DMS114 treated with DMSO at 0.1 percent for 48 hours (cell line): ENCODE data around the gene LAMA2.

ENCODE experiments used
- DNase-seq: peaks from one replicate; lab custom pipeline; 2025; ENCODE audit not compliant: unreplicated experiment; lab: John Stamatoyannopoulos, UW

The LAMA2 gene

GRCh38 chr6:129344379-129344778 lies 461.4 kb downstream of the LAMA2 start:
- DNase-seq, result no peak

- DNase-seq, result no peak
These were observed 463.0 kb downstream of the LAMA2 start for GRCh38 chr6:129345890-129346289.

- no peak for DNase-seq
These were observed 464.0 kb downstream of the LAMA2 start for GRCh38 chr6:129346964-129347363.

GRCh38 chr6:129350278-129350677 lies 467.3 kb downstream of the LAMA2 start:
- DNase-seq, result no peak

GRCh38 chr6:129351807-129352206 lies 468.9 kb downstream of the LAMA2 start:
- DNase-seq, result no peak

- no peak for DNase-seq
These were observed 470.1 kb downstream of the LAMA2 start for GRCh38 chr6:129353067-129353466.

GRCh38 chr6:129356129-129356528 lies 473.2 kb downstream of the LAMA2 start:
- DNase-seq, result no peak

GRCh38 chr6:129359811-129360681 lies 477.1 kb downstream of the LAMA2 start:
- no peak for DNase-seq

- no peak for DNase-seq
These were observed 477.7 kb downstream of the LAMA2 start for GRCh38 chr6:129360682-129360955.

GRCh38 chr6:129364037-129364436 lies 481.1 kb downstream of the LAMA2 start:
- no peak for DNase-seq

- no peak for DNase-seq
These were observed 481.8 kb downstream of the LAMA2 start for GRCh38 chr6:129364767-129365166.

- no peak for DNase-seq
These were observed 485.1 kb downstream of the LAMA2 start for GRCh38 chr6:129368076-129368475.

GRCh38 chr6:129368970-129369369 lies 486.0 kb downstream of the LAMA2 start:
- no peak for DNase-seq

- no peak for DNase-seq
These were observed 486.8 kb downstream of the LAMA2 start for GRCh38 chr6:129369737-129370136.

GRCh38 chr6:129370268-129370916 lies 487.5 kb downstream of the LAMA2 start:
- DNase-seq, result peak; percentile 47

GRCh38 chr6:129381885-129382284 lies 498.9 kb downstream of the LAMA2 start:
- no peak for DNase-seq

- DNase-seq, result no peak
These were observed 500.0 kb downstream of the LAMA2 start for GRCh38 chr6:129382916-129383315.

GRCh38 chr6:129385117-129385516 lies 502.2 kb downstream of the LAMA2 start:
- no peak for DNase-seq

GRCh38 chr6:129390900-129391299 lies 508.0 kb downstream of the LAMA2 start:
- DNase-seq, result no peak

- DNase-seq, result no peak
These were observed 510.7 kb downstream of the LAMA2 start for GRCh38 chr6:129393654-129394053.

- no peak for DNase-seq
These were observed 515.8 kb downstream of the LAMA2 start for GRCh38 chr6:129398764-129399163.

- no peak for DNase-seq
These were observed 519.3 kb downstream of the LAMA2 start for GRCh38 chr6:129402244-129402643.

- no peak for DNase-seq
These were observed 528.2 kb downstream of the LAMA2 start for GRCh38 chr6:129411092-129411491.
